Measurements from ENCODE around the gene MNT.

MNT gene

DNA sequence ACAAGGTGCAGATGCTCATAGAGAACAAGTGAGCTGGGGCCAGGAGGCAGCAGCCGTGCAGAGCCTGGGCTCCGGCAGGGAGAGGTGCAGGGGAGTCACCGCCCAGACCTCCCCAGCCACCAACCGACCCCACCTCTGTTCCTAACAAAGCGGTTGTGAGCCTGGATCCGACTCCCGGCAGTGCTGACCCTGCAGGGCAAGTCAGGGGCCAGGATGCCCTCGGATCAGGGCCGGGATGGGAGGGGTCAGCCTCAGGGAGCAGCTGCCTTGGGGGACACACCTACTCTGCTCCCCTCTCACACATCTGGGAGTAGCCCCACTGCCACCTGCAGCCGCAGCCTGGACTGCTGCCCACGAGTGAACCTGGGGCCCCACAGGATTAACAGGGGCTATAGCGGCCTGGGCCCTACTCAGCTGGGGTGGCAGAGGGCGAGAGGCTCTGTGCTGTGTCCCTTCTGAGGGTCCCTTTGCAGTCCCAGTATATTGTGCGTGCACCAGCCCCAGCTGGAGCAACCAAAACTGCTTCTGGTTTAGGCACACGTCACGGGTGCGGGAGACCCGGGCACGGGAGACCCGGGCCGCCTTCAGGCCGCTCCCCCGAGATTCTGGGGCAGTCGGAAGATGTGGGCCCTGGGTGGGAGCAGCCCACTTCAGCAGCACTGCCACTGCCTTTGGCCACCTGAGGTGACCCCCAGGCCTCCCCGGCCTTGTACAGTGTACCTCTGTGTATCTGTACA lies 21.2 kb downstream of the MNT start:
- no peak for DNase-seq

DNA sequence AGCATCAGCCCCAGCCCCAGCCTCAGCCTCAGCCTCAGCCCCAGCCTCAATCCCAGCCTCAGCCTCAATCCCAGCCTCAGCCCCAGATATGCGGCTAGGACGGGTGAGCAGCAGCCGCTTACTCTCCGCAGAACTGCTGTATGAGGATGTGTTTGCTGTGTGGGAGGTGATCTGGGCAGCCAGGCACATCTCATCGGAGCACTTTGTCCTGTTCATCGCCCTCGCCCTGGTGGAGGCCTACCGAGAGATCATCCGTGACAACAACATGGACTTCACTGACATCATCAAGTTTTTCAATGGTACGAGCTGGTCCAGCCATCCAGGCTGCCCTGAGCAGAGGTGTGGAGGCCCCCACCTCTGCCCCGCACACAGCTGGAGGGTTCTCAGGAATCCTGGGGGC lies 22.0 kb downstream of the MNT start:
- no peak for DNase-seq

- no peak for DNase-seq
Observed at GRCh38 chr17:2377659-2378058, 23.2 kb downstream of the MNT start.

DNA sequence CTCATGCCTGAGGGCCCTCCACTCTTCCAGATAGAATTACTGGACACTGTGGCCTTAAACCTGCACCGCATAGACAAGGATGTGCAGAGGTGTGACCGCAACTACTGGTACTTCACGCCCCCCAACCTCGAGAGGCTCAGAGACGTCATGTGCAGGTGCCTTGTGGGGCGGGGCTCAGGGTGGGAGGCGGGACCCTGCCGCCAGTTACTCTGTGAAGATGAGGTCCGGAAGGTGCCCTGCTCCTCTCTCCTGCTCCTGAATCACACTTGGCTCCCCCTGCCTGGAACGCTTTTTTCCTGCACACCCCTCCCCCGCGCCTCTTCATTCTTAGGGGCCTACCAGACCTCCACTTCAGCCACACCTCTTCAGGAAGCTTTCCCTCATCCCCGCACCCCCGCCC lies 24.8 kb downstream of the MNT start:
- no peak for DNase-seq

DNA sequence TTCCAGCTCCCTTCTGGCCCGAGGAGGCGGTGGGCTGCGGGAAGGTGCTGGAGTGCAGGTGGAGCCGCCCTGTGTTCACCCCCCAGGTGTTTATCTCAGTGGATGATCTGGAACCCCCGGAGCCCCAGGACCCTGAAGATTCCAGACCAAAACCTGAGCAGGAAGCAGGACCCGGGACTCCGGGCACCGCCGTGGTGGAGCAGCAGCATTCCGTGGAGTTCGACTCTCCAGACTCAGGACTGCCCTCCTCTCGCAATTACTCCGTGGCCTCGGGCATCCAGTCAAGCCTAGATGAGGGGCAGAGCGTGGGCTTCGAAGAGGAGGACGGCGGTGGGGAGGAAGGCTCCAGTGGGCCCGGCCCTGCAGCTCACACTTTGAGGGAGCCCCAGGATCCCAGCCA lies 25.5 kb downstream of the MNT start:
- no peak for DNase-seq

DNA sequence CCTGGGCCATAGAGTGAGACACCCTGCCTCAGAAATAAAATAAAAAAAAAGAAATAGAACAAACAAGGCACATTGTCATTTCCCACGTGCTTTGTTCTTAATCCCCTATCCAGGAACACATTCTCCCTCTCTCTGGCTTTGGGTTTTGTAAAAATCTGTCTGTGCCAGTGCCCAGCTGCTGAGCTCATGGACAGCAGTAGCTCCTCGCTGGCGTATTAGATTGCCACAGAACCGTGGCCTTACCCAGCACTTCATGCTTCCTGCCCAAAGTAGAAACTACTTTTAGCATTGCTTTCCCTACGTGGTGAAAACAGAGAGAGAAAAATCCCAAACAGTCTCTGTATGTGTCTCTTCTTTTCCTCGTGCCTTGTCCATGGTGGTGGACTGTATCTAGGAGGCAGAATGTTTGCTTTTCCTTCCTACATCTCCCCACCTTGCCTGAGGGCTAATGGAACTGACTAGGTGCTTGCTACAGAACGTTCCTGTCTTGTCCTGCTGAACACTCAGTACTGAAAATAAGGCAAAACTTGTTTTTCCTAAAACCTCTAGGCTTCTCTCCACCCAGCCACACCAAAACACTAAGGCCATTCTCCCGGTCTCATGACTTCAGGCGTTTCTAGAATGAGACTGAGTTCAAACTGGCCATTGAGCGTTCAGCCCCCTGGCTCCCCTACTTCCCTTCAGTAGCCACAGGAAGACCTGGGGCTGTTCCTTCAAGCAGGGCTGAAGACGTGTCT lies 26.1 kb downstream of the MNT start:
- DNase-seq = no peak

GRCh38 chr17:2373179-2373578 lies 27.7 kb downstream of the MNT start:
- no peak for DNase-seq

DNA sequence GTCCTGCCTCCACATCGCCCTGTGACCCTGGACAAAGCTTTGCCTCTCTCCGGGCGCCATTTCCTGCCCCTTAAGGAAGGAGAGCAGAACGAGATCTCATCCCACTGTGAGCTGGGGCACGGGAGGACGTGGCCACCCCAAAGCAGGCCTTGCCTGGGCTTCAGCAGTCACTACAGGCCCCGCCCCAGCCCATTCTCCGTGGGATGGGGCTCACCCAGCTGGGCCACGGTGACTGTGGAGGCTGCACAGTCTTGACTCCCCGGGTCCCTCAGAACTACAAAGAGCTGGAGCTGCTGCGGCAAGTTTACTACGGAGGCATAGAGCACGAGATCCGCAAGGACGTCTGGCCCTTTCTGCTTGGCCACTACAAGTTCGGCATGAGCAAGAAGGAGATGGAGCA lies 28.2 kb downstream of the MNT start:
- no peak for DNase-seq

- no peak for DNase-seq
Observed at GRCh38 chr17:2372180-2372579, 28.7 kb downstream of the MNT start.

DNA sequence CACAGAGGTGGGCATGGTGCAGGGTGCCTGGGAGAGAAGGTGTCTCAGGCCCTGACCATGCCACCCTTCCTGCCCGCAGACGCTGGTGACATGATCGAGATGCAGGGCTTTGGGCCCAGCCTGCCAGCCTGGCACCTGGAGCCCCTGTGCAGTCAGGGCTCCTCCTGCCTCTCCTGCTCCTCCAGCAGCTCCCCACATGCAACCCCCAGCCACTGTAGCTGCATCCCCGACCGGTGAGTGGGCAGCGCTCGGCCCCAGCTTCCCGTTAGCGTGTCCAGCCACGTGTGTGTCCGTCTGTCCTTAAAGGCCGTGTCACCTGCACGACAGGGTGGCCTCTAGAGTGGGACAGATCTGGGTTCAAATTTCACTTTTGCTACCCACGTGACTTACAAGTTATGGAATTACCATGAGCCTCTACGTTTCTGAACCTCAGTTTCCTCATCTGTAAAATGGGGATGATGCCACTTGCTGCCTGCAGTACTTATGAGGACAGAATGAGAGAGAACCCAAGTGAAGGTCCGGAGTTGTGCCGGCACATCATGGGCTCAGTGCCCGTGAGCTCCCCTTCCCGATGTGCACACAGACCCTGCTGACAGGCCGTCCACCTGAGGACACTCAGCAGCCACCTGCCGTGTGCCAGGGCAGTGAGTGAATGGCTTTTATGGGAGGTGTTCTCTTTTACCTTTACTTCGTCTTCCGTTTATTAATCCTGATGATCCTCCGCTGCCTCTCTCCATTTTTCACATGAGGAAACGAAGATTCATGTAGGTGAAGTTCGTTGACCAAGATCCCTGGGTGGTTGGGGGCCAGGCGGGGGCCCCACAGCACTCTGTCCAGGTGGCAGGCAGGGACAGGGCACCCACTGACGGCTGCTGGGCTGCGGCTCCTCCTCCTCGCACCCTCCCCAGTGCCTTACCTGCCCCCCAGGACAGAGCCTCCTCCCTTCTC lies 29.4 kb downstream of the MNT start:
- DNase-seq = no peak

DNA sequence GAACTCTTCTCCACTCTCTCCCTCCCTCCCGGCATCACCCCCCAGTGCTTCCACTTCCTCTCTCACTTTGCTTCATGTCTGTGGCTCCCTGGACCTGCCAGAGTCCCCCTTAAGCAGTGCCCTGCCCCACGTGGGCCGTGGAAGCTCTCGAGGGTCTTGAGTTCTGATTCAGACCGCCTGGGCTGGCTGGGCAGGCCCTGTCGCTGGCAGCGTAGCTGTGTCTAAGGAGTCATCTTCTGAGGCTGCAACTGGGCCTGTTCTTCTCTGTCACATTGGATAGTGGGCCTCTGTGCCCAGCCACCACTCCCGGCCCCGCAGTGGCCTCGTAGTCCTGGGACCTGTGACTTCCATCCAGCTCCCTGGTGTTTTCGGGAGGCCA lies 30.7 kb downstream of the MNT start:
- DNase-seq = no peak

DNA sequence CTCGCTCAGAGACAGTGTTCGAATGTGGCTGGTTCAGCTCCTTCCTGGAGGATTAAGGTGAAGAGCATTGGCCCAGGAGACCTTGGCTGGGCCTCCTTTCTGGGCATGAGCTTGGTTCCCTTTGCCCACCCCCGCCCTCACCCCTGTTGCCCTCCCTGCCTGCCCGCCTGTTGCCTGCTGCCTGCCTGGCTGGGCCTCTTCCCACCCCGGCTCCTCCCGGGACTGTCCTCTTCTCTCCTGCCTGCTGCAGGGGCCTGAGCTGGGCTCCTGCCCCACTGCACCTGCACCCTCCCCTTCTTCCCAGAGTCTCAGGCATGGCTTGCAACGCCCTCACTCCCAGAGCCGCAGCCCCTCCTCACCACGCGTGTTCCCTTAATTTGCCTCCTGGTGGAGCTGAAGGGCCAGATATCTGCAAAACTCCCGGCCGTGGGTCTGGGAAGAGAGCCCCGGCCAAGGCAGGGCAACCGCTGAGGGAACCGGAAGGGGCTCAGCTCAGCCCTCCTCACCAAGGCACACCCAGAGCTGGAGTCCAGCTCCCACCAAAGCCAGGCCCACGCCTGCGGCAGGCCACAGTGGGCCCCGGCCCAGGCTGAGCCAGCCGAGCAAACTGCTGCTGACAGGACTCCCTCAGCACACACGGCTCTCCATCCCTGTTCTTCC lies 31.2 kb downstream of the MNT start:
- DNase-seq = no peak

DNA sequence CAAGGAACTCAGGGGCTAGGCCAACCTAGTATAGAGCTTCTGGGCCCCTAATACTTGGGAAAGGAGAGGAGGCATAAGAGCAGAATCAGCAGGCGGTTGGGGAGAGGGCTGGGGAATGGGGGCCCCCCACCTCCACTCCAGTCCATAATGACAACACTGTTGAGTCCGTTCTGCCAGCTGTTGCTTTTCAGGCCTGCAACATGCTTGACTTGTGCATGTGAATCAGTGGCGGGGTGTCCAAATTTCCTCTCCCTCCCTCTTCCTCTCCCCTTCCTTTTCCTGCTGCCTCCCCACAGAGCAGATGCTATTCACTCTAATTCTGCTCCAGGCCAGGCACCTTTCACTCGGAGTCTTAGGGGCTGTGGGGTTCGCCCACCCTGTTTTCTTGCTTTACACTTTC lies 31.8 kb downstream of the MNT start:
- no peak for DNase-seq

- no peak for DNase-seq
Observed at GRCh38 chr17:2368359-2368758, 32.5 kb downstream of the MNT start.

GRCh38 chr17:2366747-2367494 lies 33.9 kb downstream of the MNT start:
- no peak for DNase-seq

DNA sequence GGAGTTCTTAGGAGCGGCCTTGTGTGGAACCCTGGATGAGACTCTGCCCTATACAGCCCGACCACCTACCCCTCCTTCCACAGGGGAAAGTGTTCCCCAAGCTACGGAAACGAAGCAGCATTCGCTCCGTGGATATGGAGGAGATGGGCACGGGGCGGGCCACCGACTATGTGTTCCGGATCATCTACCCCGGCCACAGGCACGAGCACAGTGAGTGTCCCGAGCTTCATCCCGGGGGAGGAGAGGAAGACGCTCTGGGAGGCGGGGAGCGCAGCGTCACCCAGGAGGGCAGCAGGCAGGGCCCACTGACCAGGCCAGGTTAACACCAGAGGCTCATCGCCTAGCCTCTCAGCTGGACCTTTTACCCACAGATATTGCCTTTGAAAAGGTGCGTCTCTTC lies 35.7 kb downstream of the MNT start:
- DNase-seq = no peak

DNA sequence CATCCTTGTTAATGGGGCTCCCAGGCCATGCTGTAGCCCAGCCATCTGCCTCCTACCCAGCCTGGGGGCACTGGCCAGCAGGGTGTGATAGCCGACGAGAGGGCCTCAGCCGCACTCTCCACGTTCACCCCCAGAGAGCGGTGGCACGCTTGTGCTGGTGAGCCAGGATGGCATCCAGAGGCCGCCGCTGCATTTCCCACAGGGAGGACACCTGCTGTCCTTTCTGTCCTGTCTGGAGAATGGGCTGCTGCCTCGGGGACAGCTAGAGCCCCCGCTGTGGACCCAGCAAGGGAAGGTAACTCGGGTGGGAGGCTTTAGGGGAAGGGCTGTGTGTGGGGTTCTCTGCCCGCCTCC lies 36.1 kb downstream of the MNT start:
- DNase-seq = no peak

DNA sequence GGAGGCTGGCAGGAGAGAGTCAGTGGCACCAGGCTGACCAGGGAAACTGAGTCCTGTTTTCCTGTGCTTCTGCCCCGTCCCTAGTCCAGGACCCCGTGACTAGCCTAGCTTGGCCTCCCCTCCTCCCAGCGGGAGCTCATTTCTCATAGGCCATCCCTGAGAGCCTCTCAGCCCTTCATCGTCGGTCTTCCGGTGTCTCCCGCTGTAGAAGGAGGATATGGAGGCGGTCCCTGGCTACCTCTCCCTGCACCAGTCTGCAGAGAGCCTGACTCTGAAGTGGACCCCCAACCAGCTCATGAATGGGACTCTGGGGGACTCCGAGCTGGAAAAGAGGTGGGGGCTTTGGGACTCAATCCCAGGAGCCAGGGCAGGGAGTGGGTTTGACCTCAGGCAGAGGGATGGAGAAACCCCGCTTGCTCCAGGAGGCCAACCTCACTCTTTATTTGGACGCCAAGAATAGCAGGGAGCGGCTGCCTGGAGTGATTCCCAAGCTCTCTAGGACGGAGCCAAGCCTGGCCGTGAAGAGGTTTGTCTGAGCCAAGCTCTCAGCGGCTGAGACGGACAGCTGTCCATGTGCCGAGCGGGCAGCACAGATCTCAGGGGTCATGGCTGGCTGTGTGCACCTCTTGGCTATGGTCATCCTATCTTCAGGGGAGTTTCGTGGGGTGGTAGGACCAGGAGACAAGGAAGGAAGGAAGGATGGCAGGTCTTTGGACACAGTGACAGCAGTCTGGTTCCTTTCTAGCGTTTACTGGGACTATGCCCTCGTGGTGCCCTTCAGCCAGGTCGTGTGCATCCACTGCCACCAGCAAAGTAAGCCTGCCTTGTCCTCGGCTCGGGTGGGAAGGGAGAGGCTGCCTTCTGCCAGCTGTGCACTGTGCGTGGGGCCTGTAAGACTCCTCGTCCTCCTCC lies 36.8 kb downstream of the MNT start:
- no peak for DNase-seq

- DNase-seq = no peak
Observed at GRCh38 chr17:2363318-2363717, 37.5 kb downstream of the MNT start.

- DNase-seq = no peak
Observed at GRCh38 chr17:2362881-2363280, 38.0 kb downstream of the MNT start.

DNA sequence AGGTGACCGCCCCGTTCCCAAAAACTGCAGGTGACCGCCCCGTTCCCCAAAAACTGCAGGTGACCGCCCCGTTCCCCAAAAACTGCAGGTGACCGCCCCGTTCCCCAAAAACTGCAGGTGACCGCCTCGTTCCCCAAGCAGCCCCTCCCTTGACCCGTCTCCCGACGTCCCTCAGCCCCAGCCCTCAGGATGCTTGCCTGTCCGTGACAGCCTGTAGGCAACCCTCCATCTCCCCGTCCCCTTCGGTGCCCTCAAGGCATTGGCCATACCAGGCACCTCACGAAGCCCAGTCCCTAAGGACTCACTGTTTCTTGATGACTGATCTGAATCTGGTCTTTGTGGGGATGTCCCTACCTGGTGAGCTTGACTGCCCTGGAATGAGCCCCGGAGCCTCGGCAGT lies 38.4 kb downstream of the MNT start:
- DNase-seq = no peak

All from CD4-positive, alpha-beta T cell treated with Interleukin-4 for 1 hour (primary cell).